GM10266 (cell line): ENCODE data around the gene ZMIZ2.

ENCODE experiments used
- DNase-seq: peaks from one replicate; pipeline ENCODE4 v3.0.0; 2012; ENCODE audit errors: extremely low spot score
- CTCF ChIP-seq: IDR thresholded peaks from 2 replicates; pipeline ENCODE4 v1.5.1; 2012; ENCODE audit warnings: mild to moderate bottlenecking, low read depth; ENCODE audit not compliant: control insufficient read depth, insufficient read depth; ENCODE audit errors: missing control alignments

ZMIZ2 gene

GRCh38 chr7:44794331-44794730 is 45.7 kb downstream of the ZMIZ2 start:
- TF ChIP-seq CTCF: no peak
- no peak for DNase-seq

DNA sequence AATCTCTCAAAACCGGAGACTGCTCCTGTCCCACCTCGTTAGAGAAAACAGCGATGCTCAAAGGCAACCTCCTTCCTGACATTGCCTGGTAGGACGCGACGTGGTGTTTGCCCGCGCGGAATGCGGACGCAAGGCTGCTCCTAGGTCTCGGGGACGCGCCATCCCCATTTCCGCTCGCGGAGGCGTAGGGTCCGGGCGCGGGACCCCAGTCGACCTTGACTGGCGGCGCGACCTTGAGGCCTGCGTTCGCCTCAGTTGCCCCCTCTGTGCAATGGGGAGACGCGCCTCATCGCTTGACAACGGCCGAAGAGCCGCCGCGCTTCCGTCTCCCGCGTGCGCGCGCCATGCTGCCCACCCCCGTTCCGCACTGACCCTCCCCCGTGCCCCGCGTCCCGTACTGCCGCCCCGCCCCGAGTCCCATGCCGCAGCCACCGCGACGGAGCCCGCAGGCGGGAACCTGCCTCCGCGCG is 47.4 kb downstream of the ZMIZ2 start:
- no peak for DNase-seq
- no peak for TF ChIP-seq CTCF

GRCh38 chr7:44796504-44797328 is 48.1 kb downstream of the ZMIZ2 start, which contains the start of gene PPIA:
Gene PPIA (plus strand): TSS chr7:44796681. CDS start chr7:44796725, 44 bp downstream.
- peak; percentile 100 for DNase-seq
- no peak for TF ChIP-seq CTCF

GRCh38 chr7:44797329-44798258 is 48.9 kb downstream of the ZMIZ2 start:
- peak; percentile 85 for DNase-seq

GRCh38 chr7:44798649-44799305 is 50.1 kb downstream of the ZMIZ2 start:
- no peak for DNase-seq
- TF ChIP-seq CTCF: no peak

More at GRCh38 chr7:44797329-44798258, 48.9 kb downstream of the ZMIZ2 start:
- TF ChIP-seq CTCF: peak; percentile 69

- DNase-seq: no peak
- no peak for TF ChIP-seq CTCF
Observed at GRCh38 chr7:44799939-44800338, 51.3 kb downstream of the ZMIZ2 start.
